Small intestine (tissue), 7 donors: ENCODE measurements around the gene LMX1B. TPM values are rescaled to one million over a fixed set of nuclear protein-coding genes. Genes with fewer than 3 reads are reported as not detected.

ENCODE experiments used
- DNase-seq, 2 donors: peaks; one replicate each; pipeline versions ENCODE4 v3.0.0 to v3.0.0-alpha.2; 2013
- FAIRE-seq: peaks from 2 replicates; lab custom pipeline; 2012; peaks lifted over from hg19 to GRCh38; lab: Jason Lieb, UNC
- H3K27ac ChIP-seq, 3 donors: one replicate each; pipeline ENCODE4 v1.5.1; 2013; ENCODE audit warnings: low read length in 2 of 3, mild to moderate bottlenecking in 2 of 3, control low read depth in 1 of 3, inconsistent platforms in 1 of 3, low read depth in 1 of 3, moderate library complexity in 1 of 3
- H3K27me3 ChIP-seq, 3 donors: one replicate each; pipeline ENCODE4 v1.6.1; 2013; ENCODE audit warnings: low read length in 3 of 3, inconsistent platforms in 1 of 3; ENCODE audit not compliant: control insufficient read depth in 3 of 3, insufficient read depth in 3 of 3
- H3K36me3 ChIP-seq, 3 donors: one replicate each; pipeline ENCODE4 v1.6.1; 2013; ENCODE audit warnings: low read length in 3 of 3, inconsistent platforms in 1 of 3, low read depth in 1 of 3, mild to moderate bottlenecking in 1 of 3, moderate library complexity in 1 of 3; ENCODE audit not compliant: control insufficient read depth in 3 of 3, insufficient read depth in 2 of 3
- H3K4me1 ChIP-seq, 3 donors: one replicate each; pipeline ENCODE4 v1.6.1; 2013; ENCODE audit warnings: low read length in 2 of 3, inconsistent platforms in 1 of 3, low read depth in 1 of 3, mild to moderate bottlenecking in 1 of 3, moderate library complexity in 1 of 3; ENCODE audit not compliant: control insufficient read depth in 3 of 3, insufficient read depth in 2 of 3
- H3K4me3 ChIP-seq, 3 donors: one replicate each; pipeline ENCODE4 v1.5.1; 2013; ENCODE audit warnings: low read length in 3 of 3, control low read depth in 1 of 3, inconsistent platforms in 1 of 3, low read depth in 1 of 3, mild to moderate bottlenecking in 1 of 3, moderate library complexity in 1 of 3
- H3K9me3 ChIP-seq, 2 donors: one replicate each; pipeline ENCODE4 v1.6.1; 2013; ENCODE audit warnings: low read depth in 1 of 2, low read length in 1 of 2; ENCODE audit not compliant: control insufficient read depth in 2 of 2, insufficient read depth in 1 of 2
- WGBS, 3 donors: extraction: QIAGEN DNeasy Blood & Tissue Kit; methylation state at CpG; one replicate each; pipeline ENCODE4 v1.1.7; 2013; 5-methylcytosine and 5-hydroxymethylcytosine counted together
- polyA plus RNA-seq, 4 donors: library from polyadenylated mRNA; stranded (reverse) in 3 of 4; unstranded in 1 of 4; fragments of 200-250 nt in 3 of 4; fragments of 120-200 nt in 1 of 4; gene quantifications; one replicate each; pipeline versions ENCODE4 v1.2.1 to v1.2.3, GENCODE V29; 2013
- donor health status: healthy with polysubstance abuse.
- donor health status: control.
- donor health status: control.
- donor health status: Bipolar disorder and iron deficiency.
- donor health status: healthy.

The LMX1B gene
- polyA plus RNA-seq, 4 donors, result 0.13 to 0.75 TPM; not detected in 2

- DNase-seq, result no peak
- no peak overlapping the region for H3K4me3 ChIP-seq
- no peaks in the 10 kb centered on the region for H3K36me3 ChIP-seq
- FAIRE-seq, result no peak
- no peaks in the 10 kb centered on the region for H3K4me1 ChIP-seq
- H3K27ac ChIP-seq, result no peak overlapping the region
- WGBS, 3 donors, result 4 to 12% (median 9%) methylated on average over 48 to 50 of the region's 50 CpGs
- no peaks in the 10 kb centered on the region for H3K9me3 ChIP-seq
- peaks cover 26 to 93% (median 78%) of the 10 kb centered on the region in 3 donors for H3K27me3 ChIP-seq
Observed at GRCh38 chr9:126618585-126619360, 5.0 kb downstream of the LMX1B start.

- H3K27me3 ChIP-seq, result peaks cover 21 to 98% (median 80%) of the 10 kb centered on the region in 3 donors
- FAIRE-seq, result no peak
- peaks cover 0 to 2% of the 10 kb centered on the region in 2 donors for H3K9me3 ChIP-seq
Observed at GRCh38 chr9:126619361-126620135, 5.8 kb downstream of the LMX1B start.

GRCh38 chr9:126620478-126620877, 6.8 kb downstream of the LMX1B start:
- Histone ChIP-seq H3K27me3 (peaks cover 20 to 99% (median 81%) of the 10 kb centered on the region in 3 donors), H3K4me1 (no peaks in the 10 kb centered on the region), H3K27ac (no peak overlapping the region), H3K4me3 (no peak overlapping the region), H3K36me3 (no peaks in the 10 kb centered on the region), H3K9me3 (peaks cover 0 to 2% of the 10 kb centered on the region in 2 donors)
- WGBS, 3 donors, result 36 to 62% (median 36%) methylated on average over 7 of the region's 7 CpGs
- no peak for DNase-seq
- no peak for FAIRE-seq

More at GRCh38 chr9:126619361-126620135, 5.8 kb downstream of the LMX1B start:
- no peak overlapping the region for H3K27ac ChIP-seq
- no peaks in the 10 kb centered on the region for H3K4me1 ChIP-seq
- H3K4me3 ChIP-seq, result no peak overlapping the region
- no peaks in the 10 kb centered on the region for H3K36me3 ChIP-seq
- 29 to 36% (median 36%) methylated on average over 10 of the region's 10 CpGs for WGBS, 3 donors
- no peak for DNase-seq

GRCh38 chr9:126621061-126621918, 7.6 kb downstream of the LMX1B start:
- H3K27me3 ChIP-seq, result peaks cover 18 to 99% (median 82%) of the 10 kb centered on the region in 3 donors

GRCh38 chr9:126621919-126622735, 8.4 kb downstream of the LMX1B start:
- 13 to 17% (median 17%) methylated on average over 18 of the region's 18 CpGs for WGBS, 3 donors
- Histone ChIP-seq H3K27ac (no peak overlapping the region), H3K4me3 (no peak overlapping the region), H3K4me1 (peaks cover 0 to 7% (median 0%) of the 10 kb centered on the region in 3 donors), H3K27me3 (peaks cover 10 to 99% (median 82%) of the 10 kb centered on the region in 3 donors), H3K36me3 (no peaks in the 10 kb centered on the region), H3K9me3 (peaks cover 0 to 2% of the 10 kb centered on the region in 2 donors)
- no peak for DNase-seq
- no peak for FAIRE-seq

More at GRCh38 chr9:126621061-126621918, 7.6 kb downstream of the LMX1B start:
- peaks cover 0 to 2% of the 10 kb centered on the region in 2 donors for H3K9me3 ChIP-seq
- H3K4me1 ChIP-seq, result peaks cover 0 to 6% (median 0%) of the 10 kb centered on the region in 3 donors
- no peak overlapping the region for H3K4me3 ChIP-seq
- DNase-seq (no peak), FAIRE-seq (no peak)
- WGBS, 3 donors, result 18 to 22% (median 18%) methylated on average over 15 of the region's 15 CpGs
- H3K27ac ChIP-seq, result no peak overlapping the region
- H3K36me3 ChIP-seq, result no peaks in the 10 kb centered on the region

- H3K36me3 ChIP-seq, result no peaks in the 10 kb centered on the region
- FAIRE-seq (no peak), DNase-seq (no peak)
- WGBS, 3 donors, result 20 to 36% (median 26%) methylated on average over 9 of the region's 9 CpGs
- H3K27me3 ChIP-seq, result peaks cover 14 to 99% (median 86%) of the 10 kb centered on the region in 3 donors
- no peak overlapping the region for H3K27ac ChIP-seq
- H3K9me3 ChIP-seq, result peaks cover 0 to 2% of the 10 kb centered on the region in 2 donors
- H3K4me3 ChIP-seq, result no peak overlapping the region
- peaks cover 0 to 7% (median 0%) of the 10 kb centered on the region in 3 donors for H3K4me1 ChIP-seq
Observed at GRCh38 chr9:126623314-126623666, 9.6 kb downstream of the LMX1B start.

GRCh38 chr9:126623667-126624478, 10.1 kb downstream of the LMX1B start:
- H3K4me3 ChIP-seq, result no peak overlapping the region
- DNase-seq (no peak), FAIRE-seq (no peak)
- peaks cover 0 to 7% (median 0%) of the 10 kb centered on the region in 3 donors for H3K4me1 ChIP-seq
- H3K9me3 ChIP-seq, result peaks cover 0 to 2% of the 10 kb centered on the region in 2 donors
- 7 to 13% (median 13%) methylated on average over 50 to 52 of the region's 52 CpGs for WGBS, 3 donors
- peaks cover 14 to 99% (median 87%) of the 10 kb centered on the region in 3 donors for H3K27me3 ChIP-seq
- H3K27ac ChIP-seq, result no peak overlapping the region
- no peaks in the 10 kb centered on the region for H3K36me3 ChIP-seq
